ENCODE measurements around the gene APBA2.

APBA2 gene

DNA sequence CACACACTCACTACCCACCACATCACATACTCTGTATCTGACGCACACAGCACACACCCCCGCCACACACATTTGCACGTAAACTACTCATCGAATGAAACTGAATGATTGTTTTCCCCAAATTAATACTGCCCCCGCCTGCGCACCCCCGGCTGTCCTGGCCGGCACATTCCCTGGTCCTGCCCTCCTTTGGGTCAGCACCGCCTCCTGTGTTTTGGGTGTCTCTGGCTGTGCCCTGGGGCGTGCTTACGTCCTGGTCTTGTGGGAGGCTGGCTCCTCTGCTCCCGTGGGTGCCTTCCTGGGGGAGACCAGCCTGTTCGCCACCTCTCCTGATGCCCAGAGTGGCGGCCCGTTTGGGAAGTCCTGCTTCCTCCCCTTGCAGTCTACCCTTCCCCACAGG, 30.2 kb downstream of the APBA2 start:
- no peak for DNase-seq

DNA sequence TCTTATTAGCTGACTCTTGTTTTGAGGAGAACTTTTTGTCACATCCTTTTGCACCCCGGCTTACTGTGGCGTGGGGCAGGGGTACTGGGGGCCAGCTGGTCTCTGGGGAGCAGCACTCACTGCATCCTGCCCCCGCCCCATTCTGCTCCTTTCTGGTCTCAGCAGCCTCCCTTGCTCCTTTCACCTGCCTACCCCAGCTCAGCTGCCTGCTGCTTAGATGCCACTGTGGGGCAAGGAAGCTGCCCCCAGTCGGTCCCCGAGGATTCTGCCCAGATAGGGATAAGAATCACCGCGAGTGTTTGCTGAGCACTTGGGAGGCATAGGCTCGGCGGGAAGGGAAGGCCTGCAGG, 32.0 kb downstream of the APBA2 start:
- DNase-seq = no peak

DNA sequence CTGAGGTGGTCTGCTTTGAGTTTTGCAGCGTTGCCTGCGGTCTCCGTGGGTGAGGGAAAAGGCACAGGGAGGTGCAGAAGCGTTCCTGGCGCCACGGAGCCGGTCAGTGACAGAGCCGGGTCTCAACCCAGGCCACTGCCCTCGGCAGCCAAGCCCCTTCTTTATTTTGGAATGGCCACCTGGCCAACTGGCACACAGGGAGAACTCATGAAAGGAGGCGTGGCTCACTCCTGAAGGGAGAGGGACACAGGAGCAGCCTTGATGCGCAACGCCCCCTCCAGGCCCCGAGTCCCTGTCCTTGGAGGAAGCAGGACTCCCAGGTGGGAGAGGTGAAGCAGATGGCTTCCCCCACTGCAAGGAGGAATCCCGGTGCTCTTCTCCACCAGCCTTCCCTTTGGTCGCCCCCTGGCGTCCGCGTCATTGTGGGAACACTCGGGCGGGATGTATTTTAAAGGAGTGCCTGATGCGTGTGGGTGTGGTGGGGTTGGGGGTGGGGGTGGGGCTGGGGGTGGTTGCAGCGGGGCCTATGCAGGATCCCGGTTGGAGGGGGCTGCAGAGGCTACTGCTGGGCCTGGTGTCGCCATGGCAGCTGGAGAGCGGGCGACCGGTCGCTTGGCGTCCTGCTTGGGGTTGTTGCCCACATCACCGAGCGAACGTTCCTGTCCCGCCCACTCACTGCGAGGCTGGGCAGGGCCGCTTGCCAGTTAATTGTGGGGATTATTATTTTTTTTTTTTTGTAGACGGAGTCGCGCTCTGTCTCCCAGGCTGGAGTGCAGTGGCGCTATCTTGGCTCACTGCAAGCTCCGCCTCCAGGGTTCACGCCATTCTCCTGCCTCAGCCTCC, 32.6 kb downstream of the APBA2 start:
- peak in 1 of 14 donors; percentile 81 for DNase-seq

DNA sequence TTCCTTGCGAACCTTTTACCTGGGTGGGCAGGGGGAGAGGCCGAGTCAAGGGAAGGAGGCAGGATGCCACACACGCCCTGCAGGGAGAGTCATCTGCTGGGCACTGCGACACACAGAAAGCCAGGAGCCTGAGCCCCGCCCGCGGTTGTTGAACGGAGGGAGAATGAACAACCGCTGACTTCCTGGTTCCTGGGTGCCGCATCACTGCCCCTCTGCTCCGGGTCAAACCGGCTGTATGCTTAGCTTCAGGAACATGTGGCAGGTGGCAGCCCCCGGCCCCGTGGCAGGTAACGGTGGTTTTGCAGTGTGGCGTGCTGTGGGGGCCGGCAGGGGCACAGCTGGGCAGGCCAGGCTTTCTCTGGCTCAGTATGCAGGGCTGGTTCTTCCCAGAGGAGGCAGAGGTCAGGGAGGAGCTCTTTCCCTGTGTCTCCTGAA, 33.4 kb downstream of the APBA2 start:
- DNase-seq = peak in 1 of 14 donors; percentile 46

- no peak for DNase-seq
These were observed 34.2 kb downstream of the APBA2 start for GRCh38 chr15:28919679-28920655.

GRCh38 chr15:28920781-28921331, 35.1 kb downstream of the APBA2 start:
- DNase-seq = peak in 1 of 14 donors; percentile 52

- no peak for DNase-seq
These were observed 35.6 kb downstream of the APBA2 start for GRCh38 chr15:28921336-28921735.

GRCh38 chr15:28921919-28922706, 36.3 kb downstream of the APBA2 start:
- peak in 1 of 14 donors; percentile 29 for DNase-seq

DNA sequence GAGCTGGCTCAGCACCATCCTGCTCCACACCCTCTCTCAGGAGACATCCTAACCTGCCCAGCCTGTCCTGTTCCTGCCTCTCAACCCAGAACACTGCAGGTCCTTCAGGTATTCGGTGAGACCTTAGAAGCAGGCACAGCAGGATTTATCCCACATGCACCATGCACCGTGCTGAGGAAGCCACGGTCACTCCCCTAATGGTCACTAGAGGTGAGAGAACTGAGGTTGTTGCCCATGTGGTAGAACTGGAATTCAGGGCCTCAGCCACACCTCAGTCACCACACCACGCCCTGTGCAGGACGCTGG, 36.9 kb downstream of the APBA2 start:
- no peak for DNase-seq

DNA sequence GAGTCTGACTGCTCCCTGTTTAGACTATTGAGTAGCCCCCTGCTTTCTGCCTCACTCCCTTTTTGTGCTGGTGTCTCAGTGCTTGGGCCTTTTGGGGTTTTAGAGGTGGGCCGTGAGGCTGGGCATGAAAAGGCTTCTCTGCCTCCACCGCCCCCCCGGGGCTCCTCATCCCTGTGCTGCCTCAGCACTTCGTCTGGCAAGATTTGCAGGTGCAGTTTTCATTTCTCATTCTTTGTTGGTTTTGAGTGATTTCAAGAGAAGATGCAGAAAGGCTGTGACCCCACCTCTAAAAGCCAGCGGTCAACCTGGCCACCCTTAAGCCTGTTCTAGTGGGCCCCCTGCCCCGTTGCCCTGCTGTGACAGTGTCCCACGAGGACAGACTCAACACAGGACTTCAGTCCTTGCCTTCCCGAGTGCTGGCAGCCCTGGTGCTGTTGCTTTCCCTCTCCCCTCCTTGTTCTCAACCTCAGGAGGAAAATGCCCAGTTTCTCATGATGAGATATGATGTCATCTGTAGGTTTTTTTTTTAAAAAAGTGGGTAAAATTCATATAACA, 38.0 kb downstream of the APBA2 start:
- no peak for DNase-seq

DNA sequence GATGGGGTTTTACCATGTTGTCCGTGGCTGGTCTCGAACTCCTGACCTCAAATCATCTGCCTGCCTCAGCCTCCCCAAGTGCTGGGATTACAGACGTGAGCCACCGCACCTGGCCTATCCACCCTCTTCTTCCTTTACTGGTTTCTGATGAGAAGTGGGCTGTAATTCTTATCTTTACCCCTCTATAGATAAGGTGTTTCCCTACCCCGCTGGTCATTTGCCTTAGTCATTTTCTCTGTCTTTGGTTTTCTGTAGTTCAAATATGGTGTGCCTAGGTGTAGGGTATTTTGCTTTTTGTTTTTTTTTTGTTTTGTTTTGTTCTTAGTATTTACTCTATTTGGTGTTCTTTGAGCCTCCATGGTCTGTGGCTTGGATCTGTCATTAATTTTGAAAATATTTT, 41.3 kb downstream of the APBA2 start:
- DNase-seq = no peak

- no peak for DNase-seq
These were observed 43.4 kb downstream of the APBA2 start for GRCh38 chr15:28929200-28929599.

DNA sequence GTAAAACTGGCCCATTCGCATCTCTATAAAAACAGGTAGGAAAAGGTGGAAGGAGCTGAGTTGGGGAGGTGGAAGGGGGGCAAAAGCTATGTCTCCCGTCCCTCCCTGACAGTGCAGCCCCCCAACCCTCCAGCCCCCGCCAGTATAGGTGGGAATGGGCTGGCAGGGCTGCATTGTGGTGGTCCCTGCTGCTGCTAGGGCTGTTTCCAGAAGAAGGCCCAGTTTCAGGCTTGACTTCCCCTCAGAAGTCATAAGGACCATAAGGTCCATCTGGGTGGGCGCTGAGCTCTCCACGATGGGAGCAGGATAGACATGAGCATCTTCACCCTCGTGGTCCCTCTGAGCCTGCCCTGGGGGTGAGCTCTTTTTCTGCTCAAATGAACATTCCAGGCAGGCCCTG, 44.2 kb downstream of the APBA2 start:
- DNase-seq = no peak

DNA sequence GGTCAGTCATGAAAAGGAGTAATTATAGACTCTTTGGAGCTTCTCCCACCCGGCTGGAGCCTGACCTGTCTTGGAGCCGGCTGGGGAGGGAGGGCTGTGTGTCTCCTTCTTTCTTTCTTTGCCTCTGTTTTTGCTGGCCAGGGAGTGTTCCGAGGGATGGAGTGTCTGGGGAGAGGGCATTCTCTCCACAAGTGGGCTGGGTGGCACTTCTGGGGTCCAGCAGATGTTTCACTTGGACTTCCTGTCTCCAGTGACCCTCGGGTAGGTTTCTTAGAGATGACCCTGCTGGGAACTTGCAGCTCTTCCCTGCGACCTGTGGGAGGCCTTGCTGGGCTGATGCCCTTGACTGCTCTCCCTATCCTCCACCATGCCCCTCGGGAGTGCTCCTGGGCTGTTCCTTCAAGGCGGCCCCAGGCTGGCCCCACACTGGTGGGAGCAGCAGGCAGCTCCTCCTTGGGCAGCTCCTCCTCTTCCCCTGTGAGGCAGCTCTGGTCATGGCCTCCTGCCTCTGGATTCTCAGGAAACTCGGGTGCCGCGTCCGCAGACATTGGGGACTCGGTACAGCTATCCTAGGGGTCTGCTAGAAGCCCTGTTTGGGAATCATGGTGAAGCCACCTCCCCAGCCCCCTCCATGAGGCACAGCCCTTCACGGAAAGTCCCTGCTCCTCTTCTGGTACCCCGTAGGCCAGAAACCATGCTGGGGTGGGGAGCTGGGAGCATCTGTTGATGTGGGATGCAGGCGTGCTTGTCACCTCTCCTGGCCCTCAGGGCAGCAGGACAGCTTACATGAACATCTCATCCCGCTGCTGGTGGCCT, 44.9 kb downstream of the APBA2 start:
- DNase-seq = no peak

DNA sequence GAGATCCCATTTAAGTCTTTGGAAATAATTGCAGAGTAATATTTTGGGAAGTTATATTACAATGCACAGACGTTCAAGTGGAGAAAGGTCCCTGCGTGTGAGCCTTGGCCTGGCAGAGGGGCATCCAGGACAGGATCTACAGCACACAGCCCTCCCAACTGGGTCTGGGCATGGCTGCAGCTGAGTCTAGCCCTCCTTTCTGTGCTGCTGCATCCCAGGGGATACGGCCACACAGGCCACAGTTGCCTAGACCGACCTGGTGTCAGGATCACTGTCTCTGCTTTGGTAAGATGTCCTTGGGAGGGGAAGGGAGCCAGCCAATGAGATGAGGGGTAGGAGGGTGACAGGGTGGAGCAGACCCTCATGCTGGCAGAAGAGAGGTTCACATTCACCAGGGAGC, 46.1 kb downstream of the APBA2 start:
- no peak for DNase-seq

DNA sequence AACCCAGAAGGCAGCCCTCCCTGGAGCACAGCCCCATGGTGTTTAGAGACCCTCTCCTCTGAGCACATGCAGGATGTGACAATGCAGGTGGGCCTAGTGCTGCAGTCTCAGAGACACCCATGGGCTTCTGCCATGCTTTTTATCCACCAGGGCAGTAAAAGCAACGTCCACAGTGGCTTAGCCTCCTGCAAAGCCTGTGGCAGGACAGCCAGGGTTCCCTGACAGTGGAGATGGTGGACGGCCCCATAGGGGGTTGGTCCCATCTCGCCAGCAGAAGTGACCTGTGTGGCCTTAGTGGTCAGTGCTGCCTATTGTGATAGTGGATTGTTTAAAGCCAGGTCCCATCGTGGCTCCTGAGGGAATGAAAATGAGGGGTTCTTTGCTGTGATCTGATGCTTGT, 46.6 kb downstream of the APBA2 start:
- DNase-seq = no peak

DNA sequence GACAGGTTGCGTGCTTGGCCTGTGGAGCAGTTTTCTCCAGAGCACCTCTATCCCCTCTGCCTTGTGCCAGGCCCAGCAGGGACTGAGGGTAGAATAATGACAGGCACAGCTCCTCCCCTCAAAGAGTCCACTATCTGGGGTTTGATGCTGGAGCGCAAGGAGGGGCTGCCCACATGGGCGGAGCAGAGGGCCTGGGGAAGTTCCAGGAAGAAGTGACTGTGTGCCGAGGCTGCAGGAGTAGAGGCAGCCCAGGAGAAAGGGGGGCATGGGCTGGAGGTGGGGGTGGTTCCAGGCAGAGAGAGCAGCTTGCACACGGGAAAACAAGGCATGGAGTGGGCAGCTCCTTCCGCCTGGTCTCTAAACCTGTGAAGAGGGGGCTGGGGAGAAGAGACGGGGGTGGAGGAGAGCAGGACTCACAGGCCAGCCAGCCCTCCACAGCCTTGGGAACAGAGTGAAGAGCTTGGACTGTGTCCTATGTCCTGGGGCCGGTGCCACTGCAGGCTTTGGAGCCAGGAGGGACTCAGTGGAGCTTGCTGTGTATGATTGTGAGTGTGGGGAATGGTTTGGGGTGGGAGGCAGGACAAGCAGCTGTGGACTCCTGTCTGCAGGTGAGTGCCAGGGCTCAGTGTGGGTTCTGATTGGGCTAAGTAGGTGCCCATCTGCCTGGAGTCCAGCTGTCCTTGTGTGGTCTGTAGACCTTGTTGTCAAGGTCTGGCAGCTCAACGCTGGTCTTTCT, 48.1 kb downstream of the APBA2 start:
- DNase-seq = peak in 7 of 14 donors; percentile 15 to 78 (median 29)

GRCh38 chr15:28934645-28935044, 48.9 kb downstream of the APBA2 start:
- no peak for DNase-seq

DNA sequence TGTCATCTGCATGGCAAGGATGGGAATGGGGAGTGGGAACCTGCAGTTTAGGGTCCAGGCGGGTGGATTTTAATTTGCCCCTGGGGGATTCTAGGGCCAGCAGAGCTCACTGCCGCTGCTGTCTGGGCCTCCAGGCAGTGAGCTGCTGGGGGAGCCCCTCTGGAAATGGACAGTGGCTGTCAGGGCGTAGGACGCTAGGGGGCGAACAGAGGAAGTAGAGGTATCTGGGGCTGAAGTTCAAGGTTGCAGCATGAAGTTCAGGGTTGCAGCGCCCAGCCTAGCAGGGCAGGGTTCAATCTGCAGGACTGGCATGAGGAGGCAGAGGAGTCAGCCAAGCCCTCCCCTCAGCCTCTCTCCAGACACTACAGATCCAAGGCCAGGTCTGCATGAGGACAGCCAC, 49.5 kb downstream of the APBA2 start:
- no peak for DNase-seq

GRCh38 chr15:28936081-28936480, 50.3 kb downstream of the APBA2 start:
- DNase-seq = peak in 9 of 14 donors; percentile 22 to 76 (median 43)

All from C1 segment of cervical spinal cord (tissue), 14 donors.